ENCODE data around the gene TSKS.

- TF ChIP-seq CTCF (conservative IDR thresholded peaks at IDR 0.05; ENCODE audit: low read length) (no peak), EZH2phosphoT487 (IDR thresholded peaks at IDR 0.05; ENCODE audit: borderline replicate concordance, low read depth, low read length) (no peak)
These were observed 72.4 kb downstream of the TSKS start, which contains the start of gene CPT1C for GRCh38 chr19:49690656-49691242.

Measured in OCI-LY7 (cell line).